ENCODE measurements around the gene PLEKHA4. TPM values are rescaled to one million over a fixed set of nuclear protein-coding genes. Genes with fewer than 3 reads are reported as not detected.

Gene PLEKHA4
- total RNA-seq, 1 donor from 2014 or later, result 6.2 TPM

DNA sequence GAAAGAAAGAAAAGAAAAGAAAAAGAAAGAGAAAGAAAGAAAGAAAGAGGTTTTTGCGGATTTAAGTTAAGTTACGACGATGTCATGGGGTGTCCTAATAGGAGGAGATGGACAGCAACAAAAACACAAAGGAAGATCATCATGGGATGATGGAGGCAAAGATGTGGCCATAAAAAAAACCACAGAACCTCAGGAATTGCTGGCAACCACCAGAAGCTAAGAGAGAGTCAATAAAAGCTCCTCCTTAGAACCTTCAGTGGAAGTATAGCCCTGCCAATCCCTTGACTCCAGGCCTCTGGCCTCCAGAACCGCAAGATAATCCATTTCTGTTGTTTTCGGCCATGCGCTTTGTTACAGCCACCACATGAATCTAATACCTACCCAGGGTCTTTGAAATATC is 11.5 kb downstream of the PLEKHA4 start:
- Mint-ChIP-seq H3K36me3 (peaks cover 26% of the 10 kb centered on the region), H3K27ac (peak overlapping the region; percentile 93), H3K27me3 (ENCODE audit: insufficient read depth, low read depth) (peaks cover 7% of the 10 kb centered on the region), H3K4me3 (no peak overlapping the region), H3K9me3 (peaks cover 3% of the 10 kb centered on the region), H3K4me1 (peaks cover 25% of the 10 kb centered on the region)
- Histone ChIP-seq H3K79me2 (ENCODE audit: low read depth) (no peaks in the 10 kb centered on the region), H3K27me3 (no peaks in the 10 kb centered on the region), H3K9ac (no peak overlapping the region), H3K4me2 (no peak overlapping the region), H2AFZ (replicated peaks) (no peak overlapping the region), H3K27ac (no peak overlapping the region), H3K4me3 (no peak overlapping the region), H3K36me3 (no peaks in the 10 kb centered on the region), H3F3A (ENCODE audit: low read depth) (peaks cover 10% of the 10 kb centered on the region), H3K4me1 (peaks cover 7% of the 10 kb centered on the region), H3K9me3 (ENCODE audit: low read depth) (no peaks in the 10 kb centered on the region), H4K20me1 (ENCODE audit: low read depth) (no peaks in the 10 kb centered on the region)
- no peak for DNase-seq (ENCODE audit: low spot score)
- TF ChIP-seq EZH2 (IDR thresholded peaks at IDR 0.05), result no peak
- TF ChIP-seq EZH2phosphoT487 (IDR thresholded peaks at IDR 0.05), result no peak
- TF ChIP-seq CTCF (IDR thresholded peaks at IDR 0.05), result no peak

- TF ChIP-seq EZH2phosphoT487 (IDR thresholded peaks at IDR 0.05), result no peak
- TF ChIP-seq EZH2 (IDR thresholded peaks at IDR 0.05), result no peak
- no peak for TF ChIP-seq CTCF (IDR thresholded peaks at IDR 0.05)
These were observed 14.3 kb downstream of the PLEKHA4 start for GRCh38 chr19:48854103-48854502.

GRCh38 chr19:48853483-48853882 is 14.9 kb downstream of the PLEKHA4 start:
- H4K20me1 ChIP-seq (ENCODE audit: low read depth), result no peaks in the 10 kb centered on the region
- no peak for DNase-seq (ENCODE audit: low spot score)
- H3K36me3 ChIP-seq, result no peaks in the 10 kb centered on the region
- Mint-ChIP-seq H3K4me1 (peaks cover 10% of the 10 kb centered on the region), H3K27me3 (ENCODE audit: insufficient read depth, low read depth) (peaks cover 4% of the 10 kb centered on the region), H3K27ac (no peak overlapping the region), H3K9me3 (no peaks in the 10 kb centered on the region), H3K4me3 (no peak overlapping the region), H3K36me3 (peaks cover 10% of the 10 kb centered on the region)
- no peak overlapping the region for H3K27ac ChIP-seq
- no peak overlapping the region for H2AFZ ChIP-seq (replicated peaks)
- no peaks in the 10 kb centered on the region for H3K27me3 ChIP-seq
- peaks cover 7% of the 10 kb centered on the region for H3K4me1 ChIP-seq
- H3F3A ChIP-seq (ENCODE audit: low read depth), result peaks cover 10% of the 10 kb centered on the region
- no peaks in the 10 kb centered on the region for H3K79me2 ChIP-seq (ENCODE audit: low read depth)
- no peak overlapping the region for H3K9ac ChIP-seq
- no peaks in the 10 kb centered on the region for H3K9me3 ChIP-seq (ENCODE audit: low read depth)
- H3K4me2 ChIP-seq, result no peak overlapping the region
- TF ChIP-seq EZH2 (IDR thresholded peaks at IDR 0.05) (no peak), EZH2phosphoT487 (IDR thresholded peaks at IDR 0.05) (no peak), CTCF (IDR thresholded peaks at IDR 0.05) (no peak)
- no peak overlapping the region for H3K4me3 ChIP-seq

More at GRCh38 chr19:48854103-48854502, 14.3 kb downstream of the PLEKHA4 start:
- H3K27ac ChIP-seq, result no peak overlapping the region
- H3K4me1 Mint-ChIP-seq, result peaks cover 10% of the 10 kb centered on the region
- no peak for DNase-seq (ENCODE audit: low spot score)
- no peak overlapping the region for H3K4me3 ChIP-seq
- H3K27ac Mint-ChIP-seq, result no peak overlapping the region
- peaks cover 10% of the 10 kb centered on the region for H3F3A ChIP-seq (ENCODE audit: low read depth)
- no peak overlapping the region for H3K4me3 Mint-ChIP-seq
- no peaks in the 10 kb centered on the region for H3K27me3 ChIP-seq
- peaks cover 6% of the 10 kb centered on the region for H3K27me3 Mint-ChIP-seq (ENCODE audit: insufficient read depth, low read depth)
- H3K36me3 ChIP-seq, result no peaks in the 10 kb centered on the region
- H3K9me3 Mint-ChIP-seq, result no peaks in the 10 kb centered on the region
- peaks cover 9% of the 10 kb centered on the region for H3K36me3 Mint-ChIP-seq
- no peaks in the 10 kb centered on the region for H3K79me2 ChIP-seq (ENCODE audit: low read depth)
- no peaks in the 10 kb centered on the region for H4K20me1 ChIP-seq (ENCODE audit: low read depth)
- no peaks in the 10 kb centered on the region for H3K9me3 ChIP-seq (ENCODE audit: low read depth)
- no peak overlapping the region for H2AFZ ChIP-seq (replicated peaks)
- H3K4me2 ChIP-seq, result no peak overlapping the region
- peaks cover 7% of the 10 kb centered on the region for H3K4me1 ChIP-seq
- H3K9ac ChIP-seq, result no peak overlapping the region
